GM19238 (cell line): ENCODE results near the gene TNK2.

Experiments used
- DNase-seq: peaks from one replicate; pipeline ENCODE4 v3.0.0; 2011; ENCODE audit warnings: low spot score; ENCODE audit not compliant: insufficient read length

The TNK2 gene

GRCh38 chr3:195854628-195855294 lies 53.6 kb downstream of the TNK2 start:
- no peak for DNase-seq

- no peak for DNase-seq
These were observed 54.4 kb downstream of the TNK2 start for GRCh38 chr3:195853996-195854395.

GRCh38 chr3:195853036-195853435 lies 55.3 kb downstream of the TNK2 start:
- no peak for DNase-seq

GRCh38 chr3:195850857-195851543 lies 57.4 kb downstream of the TNK2 start:
- peak; percentile 82 for DNase-seq

GRCh38 chr3:195849322-195850074 lies 58.9 kb downstream of the TNK2 start:
- DNase-seq = no peak

GRCh38 chr3:195847055-195847950 lies 61.0 kb downstream of the TNK2 start:
- DNase-seq = no peak

- DNase-seq = no peak
These were observed 62.9 kb downstream of the TNK2 start for GRCh38 chr3:195845483-195845882.

GRCh38 chr3:195844671-195845218 lies 63.6 kb downstream of the TNK2 start:
- no peak for DNase-seq

GRCh38 chr3:195839260-195840010 lies 68.9 kb downstream of the TNK2 start:
- no peak for DNase-seq

- no peak for DNase-seq
These were observed 69.6 kb downstream of the TNK2 start for GRCh38 chr3:195838714-195839113.

- DNase-seq = no peak
These were observed 71.7 kb downstream of the TNK2 start for GRCh38 chr3:195836476-195837135.

GRCh38 chr3:195835791-195836190 lies 72.6 kb downstream of the TNK2 start:
- no peak for DNase-seq

GRCh38 chr3:195834675-195835583 lies 73.4 kb downstream of the TNK2 start:
- no peak for DNase-seq

GRCh38 chr3:195829897-195830254 lies 78.5 kb downstream of the TNK2 start:
- no peak for DNase-seq

GRCh38 chr3:195828762-195829161 lies 79.6 kb downstream of the TNK2 start:
- no peak for DNase-seq

- no peak for DNase-seq
These were observed 82.2 kb downstream of the TNK2 start for GRCh38 chr3:195825857-195826804.

- no peak for DNase-seq
These were observed 83.2 kb downstream of the TNK2 start for GRCh38 chr3:195825191-195825588.
